Ovary (tissue), 9 donors: ENCODE data around the gene THAP9. TPM values are rescaled to one million over a fixed set of nuclear protein-coding genes. Genes with fewer than 3 reads are reported as not detected.
"Not testable (repeated sequence)": the region's sequence is repeated elsewhere in the genome, so short reads cannot be mapped to it uniquely, and the experiment has no call there.

ENCODE experiments used
- DNase-seq, 5 donors: peaks; one replicate each; pipeline ENCODE4 v3.0.0-alpha.2; 2019 to 2020
- H3K27ac ChIP-seq, 2 donors: fragments of 200-600 bp; one replicate each; pipeline versions ENCODE4 v1.5.1 to v1.8.0; 2019 to 2022
- H3K27me3 ChIP-seq: fragments of 200-600 bp; one replicate; pipeline ENCODE4 v1.8.0; 2022
- H3K36me3 ChIP-seq: fragments of 200-600 bp; sonication (generic); one replicate; pipeline ENCODE4 v1.5.1; 2019
- H3K4me1 ChIP-seq: one replicate; pipeline ENCODE4 v1.8.1; 2013; ENCODE audit warnings: mild to moderate bottlenecking, moderate library complexity; ENCODE audit not compliant: insufficient read depth
- H3K4me3 ChIP-seq: fragments of 200-600 bp; sonication (generic); one replicate; pipeline ENCODE4 v1.5.1; 2017
- H3K9me3 ChIP-seq, 2 donors: fragments of 200-600 bp in 1 of 2; sonication (generic) in 1 of 2; one replicate each; pipeline versions ENCODE4 v1.5.1 to v1.8.1; 2013 to 2019; ENCODE audit warnings: mild to moderate bottlenecking in 1 of 2, moderate library complexity in 1 of 2
- CTCF ChIP-seq, 3 donors: fragments of 450-650 bp in 2 of 3; fragments of 200-600 bp in 1 of 3; IDR thresholded peaks; one replicate each; pipeline versions ENCODE4 v1.5.1 to v1.8.0; 2016 to 2022; ENCODE audit warnings: antibody characterized with exemption in 3 of 3, mild to moderate bottlenecking in 1 of 3
- EP300 ChIP-seq: sonication (generic); formaldehyde crosslinking; IDR thresholded peaks from one replicate; pipeline ENCODE4 v1.6.1; 2017; ENCODE audit warnings: antibody characterized with exemption
- POLR2A ChIP-seq: fragments of 450-650 bp; IDR thresholded peaks from one replicate; pipeline ENCODE4 v1.6.1; 2017; ENCODE audit warnings: antibody characterized with exemption, mild to moderate bottlenecking, moderate library complexity
- WGBS, 3 donors: extraction: QIAGEN DNeasy Blood & Tissue Kit in 1 of 3; methylation state at CpG; one replicate each; pipeline versions ENCODE4 v1.1.5 to v1.1.7; 2013 to 2017; 5-methylcytosine and 5-hydroxymethylcytosine counted together
- intact Hi-C, 4 donors: fragments of 100-400 bp; cut with DNase I; formaldehyde crosslinking; loops; one replicate each; pipeline versions ENCODE4 v1.11.0 to v1.15.1; 2022 to 2023
- polyA plus RNA-seq, 2 donors: library from polyadenylated mRNA; stranded (reverse); fragments of 200-250 nt in 1 of 2; fragments of 350-450 nt in 1 of 2; fragmentation: Illumina TruSeq in 1 of 2; extraction: RNeasy Lipid Tissue Mini Kit (QIAGEN cat#74804) in 1 of 2; gene quantifications; one replicate each; pipeline ENCODE4 v1.2.3, GENCODE V29; 2013 to 2014
- total RNA-seq, 7 donors: library from RNA; depleted of rRNA in 2 of 7; stranded (reverse); fragments of >200 nt in 2 of 7; fragmentation: NEBNext Ultra II Directional in 3 of 7; extraction: Animal tissue kit (Norgen Biotek cat#: 25700) in 3 of 7; gene quantifications; one replicate each; pipeline versions ENCODE4 v1.1.0 to v1.2.4, GENCODE V29; 2016 to 2023
- donor health status: DM: no; HTN: no; CAD: no; lungs with moderate emphysema.
- donor health status: DM: no; HTN: no; CAD: no.
- donor health status: Bipolar disorder and iron deficiency.
- donor health status: DM: yes; HTN: yes; CAD: no.
- donor health status: DM: no; HTN: no; CAD: no.
- donor health status: DM: yes; HTN: yes; CAD: no.

THAP9 gene
- total and polyA plus RNA-seq, 9 donors: 2.8 to 9.0 (median 4.9) TPM

- no peak for DNase-seq
- Histone ChIP-seq H3K27me3 (no peaks in the 10 kb centered on the region), H3K36me3 (no peaks in the 10 kb centered on the region), H3K4me3 (no peak overlapping the region), H3K27ac (no peak overlapping the region), H3K9me3 (no peaks in the 10 kb centered on the region), H3K4me1 (no peaks in the 10 kb centered on the region)
- intact Hi-C loops: loop anchor here in 1 of 4 donors (10.0 kb wide), 1 partner anchor 105 kb away; the partner anchor contains the start of gene LIN54
- TF ChIP-seq EP300 (no peak), CTCF (IDR thresholded peaks at IDR 0.05) (no peak), POLR2A (no peak)
- WGBS, 3 donors: 56 to 79% (median 62%) methylated on average over 1 of the region's 1 CpG
These were observed 8.8 kb downstream of the THAP9 start for GRCh38 chr4:82909326-82909725.

- no peaks in the 10 kb centered on the region for H3K9me3 ChIP-seq
- no peaks in the 10 kb centered on the region for H3K27me3 ChIP-seq
- no peaks in the 10 kb centered on the region for H3K36me3 ChIP-seq
- no peak for DNase-seq
- H3K4me1 ChIP-seq: no peaks in the 10 kb centered on the region
- H3K4me3 ChIP-seq: no peak overlapping the region
- no peak overlapping the region for H3K27ac ChIP-seq
- intact Hi-C loops: no loop called here
- WGBS, 3 donors: 41 to 46% (median 45%) methylated on average over 2 of the region's 2 CpGs
- TF ChIP-seq POLR2A: no peak
- TF ChIP-seq EP300: no peak
- no peak for TF ChIP-seq CTCF (IDR thresholded peaks at IDR 0.05)
These were observed 12.8 kb downstream of the THAP9 start for GRCh38 chr4:82913305-82913704.

DNA sequence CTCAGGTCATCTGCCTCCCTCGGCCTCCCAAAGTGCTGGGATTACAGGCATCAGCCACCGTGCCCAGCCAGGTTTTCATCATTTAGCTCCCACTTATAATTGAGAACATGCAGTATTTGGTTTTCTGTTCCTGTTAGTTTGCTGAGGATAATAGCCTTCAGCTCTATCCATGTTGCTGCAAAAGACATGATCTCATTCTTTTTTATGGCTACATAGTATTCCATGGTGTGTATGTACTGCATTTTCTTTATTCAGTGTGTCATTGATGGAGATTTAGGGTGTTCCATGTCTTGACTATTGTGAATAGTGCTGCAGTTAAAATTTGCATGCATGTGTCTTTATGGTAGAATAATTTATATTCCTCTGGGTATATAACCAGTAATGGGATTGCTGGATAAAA, 13.4 kb downstream of the THAP9 start:
- intact Hi-C loops, H3K9me3 ChIP-seq, DNase-seq, H3K4me1 ChIP-seq, H3K27ac ChIP-seq, H3K36me3 ChIP-seq, H3K4me3 ChIP-seq, H3K27me3 ChIP-seq: not testable (repeated sequence)
- WGBS, 3 donors: 93 to 100% (median 99%) methylated on average over 2 of the region's 2 CpGs

- Histone ChIP-seq H3K9me3 (no peaks in the 10 kb centered on the region), H3K4me3 (no peak overlapping the region), H3K4me1 (no peaks in the 10 kb centered on the region), H3K36me3 (no peaks in the 10 kb centered on the region), H3K27ac (no peak overlapping the region), H3K27me3 (no peaks in the 10 kb centered on the region)
- intact Hi-C loops: no loop called here
- 93 to 96% (median 94%) methylated on average over 7 of the region's 7 CpGs for WGBS, 3 donors
- no peak for TF ChIP-seq POLR2A
- TF ChIP-seq EP300: no peak
- no peak for TF ChIP-seq CTCF (IDR thresholded peaks at IDR 0.05)
- no peak for DNase-seq
These were observed 17.6 kb downstream of the THAP9 start for GRCh38 chr4:82918091-82918490.

DNA sequence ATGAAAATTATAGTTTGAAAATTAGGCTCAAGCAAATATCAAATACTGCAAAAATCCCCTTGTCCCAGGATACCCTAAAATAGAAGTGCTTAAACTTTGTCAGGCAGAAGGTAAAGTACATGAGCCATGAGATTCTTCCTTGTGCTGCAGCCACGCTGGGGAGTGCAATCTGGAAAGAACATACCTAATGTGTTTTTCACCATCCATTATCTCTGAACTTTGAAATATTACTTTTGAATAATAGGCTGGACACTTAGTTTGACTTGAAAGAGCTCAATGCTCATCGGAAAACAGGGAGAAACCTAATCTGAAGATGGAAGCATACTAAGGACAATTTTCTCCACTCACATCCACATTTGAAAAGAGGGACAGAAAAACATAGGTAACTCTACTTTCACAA, 18.9 kb downstream of the THAP9 start:
- H3K9me3 ChIP-seq: no peaks in the 10 kb centered on the region
- no peak overlapping the region for H3K4me3 ChIP-seq
- H3K27me3 ChIP-seq: no peaks in the 10 kb centered on the region
- intact Hi-C loops: no loop called here
- H3K4me1 ChIP-seq: no peaks in the 10 kb centered on the region
- H3K36me3 ChIP-seq: no peaks in the 10 kb centered on the region
- 63 to 74% (median 69%) methylated on average over 2 of the region's 2 CpGs for WGBS, 3 donors
- DNase-seq: no peak
- TF ChIP-seq CTCF (IDR thresholded peaks at IDR 0.05) (no peak), POLR2A (no peak), EP300 (no peak)
- no peak overlapping the region for H3K27ac ChIP-seq
